ENCODE data around the gene GPX2. TPM values are rescaled to one million over a fixed set of nuclear protein-coding genes. Genes with fewer than 3 reads are reported as not detected.

The GPX2 gene
- total RNA-seq, 3 donors from 2014 or later = 171 to 590 (median 288) TPM

DNA sequence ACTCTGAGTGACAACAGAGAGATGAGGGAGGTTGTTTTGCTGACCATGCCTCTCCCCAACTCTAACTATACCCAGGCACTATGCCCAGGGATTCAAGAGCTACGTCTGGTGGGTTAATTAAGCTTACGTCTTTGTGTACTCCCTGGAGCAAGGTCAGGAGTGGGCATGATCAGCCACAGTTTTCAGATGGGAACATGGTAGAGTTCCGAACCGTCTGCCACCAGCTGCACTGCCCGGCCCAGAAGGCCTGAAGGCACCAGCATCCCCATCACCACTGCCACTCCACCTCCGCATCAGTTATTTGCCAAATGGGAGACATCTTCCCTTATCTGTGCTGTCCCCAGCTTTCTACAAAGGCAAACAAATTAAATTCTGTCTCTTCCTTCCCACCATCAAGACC lies 11.1 kb upstream of the GPX2 start:
- no peak for ATAC-seq

DNA sequence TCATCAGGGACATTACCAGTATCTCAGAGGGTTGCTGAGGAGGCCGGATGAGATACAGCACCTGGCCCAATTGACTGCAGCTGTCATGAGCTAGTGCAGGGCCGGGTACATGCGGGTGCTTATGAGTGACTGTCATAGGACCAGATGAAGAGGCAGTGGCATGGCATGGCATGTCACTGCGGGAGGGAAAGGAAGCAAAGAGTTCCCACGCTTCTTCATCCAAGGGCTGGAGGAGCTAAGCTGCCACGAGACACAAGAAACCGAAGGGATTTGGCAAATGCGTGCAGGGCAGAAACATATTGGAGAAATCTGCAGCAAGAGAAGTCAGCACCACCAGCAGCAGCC lies 10.7 kb upstream of the GPX2 start:
- H3K4me3 ChIP-seq = no peak overlapping the region
- TF ChIP-seq, protein P1, sequence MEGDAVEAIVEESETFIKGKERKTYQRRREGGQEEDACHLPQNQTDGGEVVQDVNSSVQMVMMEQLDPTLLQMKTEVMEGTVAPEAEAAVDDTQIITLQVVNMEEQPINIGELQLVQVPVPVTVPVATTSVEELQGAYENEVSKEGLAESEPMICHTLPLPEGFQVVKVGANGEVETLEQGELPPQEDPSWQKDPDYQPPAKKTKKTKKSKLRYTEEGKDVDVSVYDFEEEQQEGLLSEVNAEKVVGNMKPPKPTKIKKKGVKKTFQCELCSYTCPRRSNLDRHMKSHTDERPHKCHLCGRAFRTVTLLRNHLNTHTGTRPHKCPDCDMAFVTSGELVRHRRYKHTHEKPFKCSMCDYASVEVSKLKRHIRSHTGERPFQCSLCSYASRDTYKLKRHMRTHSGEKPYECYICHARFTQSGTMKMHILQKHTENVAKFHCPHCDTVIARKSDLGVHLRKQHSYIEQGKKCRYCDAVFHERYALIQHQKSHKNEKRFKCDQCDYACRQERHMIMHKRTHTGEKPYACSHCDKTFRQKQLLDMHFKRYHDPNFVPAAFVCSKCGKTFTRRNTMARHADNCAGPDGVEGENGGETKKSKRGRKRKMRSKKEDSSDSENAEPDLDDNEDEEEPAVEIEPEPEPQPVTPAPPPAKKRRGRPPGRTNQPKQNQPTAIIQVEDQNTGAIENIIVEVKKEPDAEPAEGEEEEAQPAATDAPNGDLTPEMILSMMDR (IDR thresholded peaks at IDR 0.05) = no peak
- ATAC-seq = no peak
- no peaks in the 10 kb centered on the region for H3K4me1 ChIP-seq (ENCODE audit: low read depth)
- no peaks in the 10 kb centered on the region for H3K9me3 ChIP-seq
- intact Hi-C loops (cut with DNase I, micrococcal nuclease) = no loop called here
- H3K36me3 ChIP-seq (ENCODE audit: low read depth) = no peaks in the 10 kb centered on the region
- no peak for DNase-seq

More for the DNA sequence above, 11.1 kb upstream of the GPX2 start:
- no peak for DNase-seq
- intact Hi-C loops (cut with DNase I, micrococcal nuclease) = no loop called here
- no peaks in the 10 kb centered on the region for H3K36me3 ChIP-seq (ENCODE audit: low read depth)
- no peaks in the 10 kb centered on the region for H3K4me1 ChIP-seq (ENCODE audit: low read depth)
- TF ChIP-seq, protein P1 (IDR thresholded peaks at IDR 0.05) = no peak
- no peak overlapping the region for H3K4me3 ChIP-seq
- no peaks in the 10 kb centered on the region for H3K9me3 ChIP-seq

DNA sequence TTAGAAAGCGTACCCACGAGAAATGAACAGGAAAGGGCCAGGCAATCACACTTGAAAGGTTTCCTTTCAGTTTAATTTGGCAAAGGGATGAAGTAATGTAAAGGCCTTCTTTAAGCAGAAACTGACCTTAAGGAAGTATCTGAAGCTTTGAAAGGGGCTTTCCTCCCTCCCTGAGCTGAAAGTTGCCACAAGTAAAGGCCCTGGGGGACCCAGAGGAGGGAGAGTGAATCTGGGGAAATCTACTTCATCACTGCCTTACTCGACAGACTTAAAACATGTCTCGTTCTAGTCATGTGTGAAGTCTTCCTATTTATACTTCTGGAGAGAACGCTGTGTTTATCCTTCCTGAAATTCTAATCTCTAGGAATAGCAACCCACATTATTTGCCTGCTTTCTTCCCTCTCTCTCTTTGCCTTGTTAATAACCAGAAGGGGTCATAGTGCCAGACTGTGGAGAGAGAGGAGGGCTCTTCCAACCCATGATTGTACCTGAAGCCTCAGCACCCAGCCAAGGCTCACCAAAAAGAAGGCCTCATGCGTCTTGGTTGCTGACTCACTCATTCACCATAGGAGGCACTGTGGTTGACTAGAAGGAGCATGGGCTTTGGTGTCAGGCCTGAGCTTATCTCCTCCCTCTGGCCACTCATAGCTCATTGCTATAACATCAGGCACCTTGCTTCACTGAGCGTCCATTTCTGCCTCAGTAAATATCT lies 10.2 kb upstream of the GPX2 start:
- Histone ChIP-seq H3K36me3 (ENCODE audit: low read depth) (no peaks in the 10 kb centered on the region), H3K4me1 (ENCODE audit: low read depth) (no peaks in the 10 kb centered on the region), H3K4me3 (no peak overlapping the region), H3K9me3 (no peaks in the 10 kb centered on the region)
- intact Hi-C loops (cut with DNase I, micrococcal nuclease) = no loop called here
- TF ChIP-seq, protein P1 (IDR thresholded peaks at IDR 0.05) = no peak
- ATAC-seq (peak; percentile 27), DNase-seq (no peak)

DNA sequence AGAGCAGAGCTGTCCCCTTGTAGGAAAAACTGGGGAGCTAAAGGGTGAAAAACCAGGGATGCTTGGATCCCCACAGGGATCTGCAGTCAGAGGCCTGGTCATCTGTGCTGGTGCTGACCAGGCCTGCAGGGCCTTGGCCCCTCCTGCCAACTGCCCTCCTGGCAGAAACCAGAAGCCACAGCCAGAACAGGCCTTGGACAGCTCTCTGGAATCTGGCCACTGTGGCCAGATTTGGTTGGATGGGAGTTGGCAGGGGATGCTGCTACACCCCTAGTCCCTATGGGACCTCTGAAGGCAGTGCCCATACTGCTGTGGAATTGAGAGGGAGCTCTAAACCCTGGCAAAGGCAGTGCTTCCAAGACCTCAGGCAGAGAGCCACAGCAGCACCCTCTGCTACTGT lies 9.2 kb upstream of the GPX2 start:
- TF ChIP-seq, protein P1 (IDR thresholded peaks at IDR 0.05) = no peak
- DNase-seq = no peak
- ATAC-seq = no peak
- intact Hi-C loops (cut with DNase I, micrococcal nuclease) = no loop called here
- Histone ChIP-seq H3K4me1 (ENCODE audit: low read depth) (no peaks in the 10 kb centered on the region), H3K9me3 (no peaks in the 10 kb centered on the region), H3K4me3 (no peak overlapping the region), H3K36me3 (ENCODE audit: low read depth) (no peaks in the 10 kb centered on the region)

DNA sequence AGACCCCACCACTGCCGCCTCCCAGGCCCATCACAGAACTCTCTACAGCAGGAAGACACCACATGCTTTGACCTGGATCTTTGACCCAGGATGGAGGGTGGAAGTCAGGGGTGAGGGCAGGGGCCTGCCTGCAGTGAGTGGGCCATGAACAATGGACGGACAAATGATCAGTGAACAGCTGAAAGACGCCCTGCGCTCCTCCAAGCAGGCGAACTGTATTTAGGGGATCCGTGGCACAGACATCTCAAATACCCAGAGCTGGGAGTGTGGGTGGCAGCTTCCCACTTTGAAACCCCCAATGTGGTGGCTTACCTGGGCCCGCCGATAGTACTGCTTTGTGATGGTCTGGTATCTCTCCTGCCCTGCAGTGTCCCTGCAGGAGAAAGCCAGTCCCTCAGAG lies 8.7 kb upstream of the GPX2 start:
- ATAC-seq = no peak
- Histone ChIP-seq H3K36me3 (ENCODE audit: low read depth) (no peaks in the 10 kb centered on the region), H3K4me3 (no peak overlapping the region), H3K4me1 (ENCODE audit: low read depth) (no peaks in the 10 kb centered on the region), H3K9me3 (no peaks in the 10 kb centered on the region)
- intact Hi-C loops (cut with DNase I, micrococcal nuclease) = no loop called here
- DNase-seq = no peak
- TF ChIP-seq, protein P1 (IDR thresholded peaks at IDR 0.05) = no peak

DNA sequence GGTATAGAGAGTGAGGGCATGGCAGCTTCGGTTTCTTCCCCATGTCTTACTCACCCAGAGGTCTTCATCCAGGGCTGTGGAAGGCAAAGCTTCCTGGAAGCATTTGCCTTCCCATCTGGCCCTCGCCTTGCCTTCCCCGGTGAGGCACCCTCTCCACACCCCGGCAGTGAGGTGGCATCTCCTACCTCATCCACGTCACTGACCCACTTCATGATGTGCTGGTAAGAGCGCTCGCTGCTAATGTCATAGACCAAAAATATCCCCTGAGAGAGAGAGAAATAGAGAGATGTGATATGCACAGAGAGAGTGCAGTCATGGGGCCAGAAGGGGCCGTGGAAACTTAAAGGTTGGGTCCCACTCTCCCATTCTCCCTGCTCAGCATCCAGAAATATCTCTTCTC lies 8.3 kb upstream of the GPX2 start:
- H3K4me3 ChIP-seq = no peak overlapping the region
- intact Hi-C loops (cut with DNase I, micrococcal nuclease) = no loop called here
- H3K4me1 ChIP-seq (ENCODE audit: low read depth) = no peaks in the 10 kb centered on the region
- no peak for ATAC-seq
- H3K36me3 ChIP-seq (ENCODE audit: low read depth) = no peaks in the 10 kb centered on the region
- no peak for DNase-seq
- TF ChIP-seq, protein P1 (IDR thresholded peaks at IDR 0.05) = no peak
- no peaks in the 10 kb centered on the region for H3K9me3 ChIP-seq
